ENCODE measurements around the gene BTN1A1. TPM values are rescaled to one million over a fixed set of nuclear protein-coding genes. Genes with fewer than 3 reads are reported as not detected.
"Not testable (repeated sequence)": the region's sequence is repeated elsewhere in the genome, so short reads cannot be mapped to it uniquely, and the experiment has no call there.

The BTN1A1 gene
- total and polyA plus RNA-seq, 2 donors: 0.16 TPM; not detected in 1

GRCh38 chr6:26544473-26544872 is 44.4 kb downstream of the BTN1A1 start:
- Histone ChIP-seq H3K4me3 (ENCODE audit: low read depth, low read length) (no peak overlapping the region), H3K4me1 (ENCODE audit: insufficient read depth) (no peaks in the 10 kb centered on the region), H3K27ac (ENCODE audit: low read depth) (no peak overlapping the region), H3K36me3 (ENCODE audit: insufficient read depth) (no peaks in the 10 kb centered on the region)
- no peak for DNase-seq (ENCODE audit: extremely low spot score)

- H3K36me3 ChIP-seq (ENCODE audit: insufficient read depth): no peaks in the 10 kb centered on the region
- 85% methylated on average over 6 of the region's 6 CpGs for WGBS
- no peak for DNase-seq (ENCODE audit: extremely low spot score)
- no peaks in the 10 kb centered on the region for H3K4me1 ChIP-seq (ENCODE audit: insufficient read depth)
- H3K27ac ChIP-seq (ENCODE audit: low read depth): no peak overlapping the region
- no peak overlapping the region for H3K4me3 ChIP-seq (ENCODE audit: low read depth, low read length)
Observed at GRCh38 chr6:26545627-26546026, 45.5 kb downstream of the BTN1A1 start.

GRCh38 chr6:26547363-26547762 is 47.3 kb downstream of the BTN1A1 start:
- WGBS: 95% methylated on average over 18 of the region's 18 CpGs
- not testable (repeated sequence) for DNase-seq (ENCODE audit: extremely low spot score); H3K4me1 ChIP-seq (ENCODE audit: insufficient read depth); H3K4me3 ChIP-seq (ENCODE audit: low read depth, low read length); H3K36me3 ChIP-seq (ENCODE audit: insufficient read depth); H3K27ac ChIP-seq (ENCODE audit: low read depth)

GRCh38 chr6:26550250-26550993 is 50.3 kb downstream of the BTN1A1 start:
- Histone ChIP-seq H3K4me1 (ENCODE audit: insufficient read depth) (no peaks in the 10 kb centered on the region), H3K27ac (ENCODE audit: low read depth) (no peak overlapping the region), H3K4me3 (ENCODE audit: low read depth, low read length) (peak overlapping the region; percentile 36), H3K36me3 (ENCODE audit: insufficient read depth) (no peaks in the 10 kb centered on the region)
- no peak for DNase-seq (ENCODE audit: extremely low spot score)
- WGBS: 5% methylated on average over 42 of the region's 42 CpGs

- no peak for DNase-seq (ENCODE audit: extremely low spot score)
- H3K36me3 ChIP-seq (ENCODE audit: insufficient read depth): no peaks in the 10 kb centered on the region
- no peaks in the 10 kb centered on the region for H3K4me1 ChIP-seq (ENCODE audit: insufficient read depth)
- H3K27ac ChIP-seq (ENCODE audit: low read depth): no peak overlapping the region
- WGBS: 87% methylated on average over 10 of the region's 10 CpGs
- H3K4me3 ChIP-seq (ENCODE audit: low read depth, low read length): no peak overlapping the region
Observed at GRCh38 chr6:26552205-26552604, 52.1 kb downstream of the BTN1A1 start.

- H3K4me3 ChIP-seq (ENCODE audit: low read depth, low read length): peak overlapping the region; percentile 31
- 50% methylated on average over 11 of the region's 11 CpGs for WGBS
- no peaks in the 10 kb centered on the region for H3K36me3 ChIP-seq (ENCODE audit: insufficient read depth)
- no peaks in the 10 kb centered on the region for H3K4me1 ChIP-seq (ENCODE audit: insufficient read depth)
- H3K27ac ChIP-seq (ENCODE audit: low read depth): no peak overlapping the region
- no peak for DNase-seq (ENCODE audit: extremely low spot score)
Observed at GRCh38 chr6:26552640-26553188, 52.6 kb downstream of the BTN1A1 start.

GRCh38 chr6:26553264-26553634 is 53.1 kb downstream of the BTN1A1 start:
- DNase-seq (ENCODE audit: extremely low spot score): no peak

GRCh38 chr6:26553635-26554446 is 53.7 kb downstream of the BTN1A1 start:
- H3K4me1 ChIP-seq (ENCODE audit: insufficient read depth): no peaks in the 10 kb centered on the region
- DNase-seq (ENCODE audit: extremely low spot score): no peak
- peak overlapping the region; percentile 31 for H3K4me3 ChIP-seq (ENCODE audit: low read depth, low read length)
- peak overlapping the region; percentile 35 for H3K27ac ChIP-seq (ENCODE audit: low read depth)
- no peaks in the 10 kb centered on the region for H3K36me3 ChIP-seq (ENCODE audit: insufficient read depth)
- under 1% methylated on average over 19 of the region's 19 CpGs for WGBS

More at GRCh38 chr6:26553264-26553634, 53.1 kb downstream of the BTN1A1 start:
- Histone ChIP-seq H3K4me3 (ENCODE audit: low read depth, low read length) (peak overlapping the region; percentile 31), H3K27ac (ENCODE audit: low read depth) (no peak overlapping the region), H3K4me1 (ENCODE audit: insufficient read depth) (no peaks in the 10 kb centered on the region), H3K36me3 (ENCODE audit: insufficient read depth) (no peaks in the 10 kb centered on the region)
- WGBS: under 1% methylated on average over 13 of the region's 13 CpGs

GRCh38 chr6:26554447-26554696 is 54.3 kb downstream of the BTN1A1 start:
- Histone ChIP-seq H3K4me3 (ENCODE audit: low read depth, low read length) (peak overlapping the region; percentile 31), H3K36me3 (ENCODE audit: insufficient read depth) (no peaks in the 10 kb centered on the region), H3K27ac (ENCODE audit: low read depth) (no peak overlapping the region), H3K4me1 (ENCODE audit: insufficient read depth) (no peaks in the 10 kb centered on the region)
- no peak for DNase-seq (ENCODE audit: extremely low spot score)
- WGBS: 6% methylated on average over 1 of the region's 1 CpG

- Histone ChIP-seq H3K36me3 (ENCODE audit: insufficient read depth) (no peaks in the 10 kb centered on the region), H3K27ac (ENCODE audit: low read depth) (no peak overlapping the region), H3K4me1 (ENCODE audit: insufficient read depth) (no peaks in the 10 kb centered on the region), H3K4me3 (ENCODE audit: low read depth, low read length) (peak overlapping the region; percentile 31)
- no peak for DNase-seq (ENCODE audit: extremely low spot score)
- WGBS: 8% methylated on average over 27 of the region's 27 CpGs
Observed at GRCh38 chr6:26554697-26555504, 54.8 kb downstream of the BTN1A1 start.

GRCh38 chr6:26555505-26556262 is 55.6 kb downstream of the BTN1A1 start:
- no peaks in the 10 kb centered on the region for H3K4me1 ChIP-seq (ENCODE audit: insufficient read depth)
- H3K27ac ChIP-seq (ENCODE audit: low read depth): no peak overlapping the region
- no peak for DNase-seq (ENCODE audit: extremely low spot score)
- H3K36me3 ChIP-seq (ENCODE audit: insufficient read depth): no peaks in the 10 kb centered on the region
- peak overlapping the region; percentile 31 for H3K4me3 ChIP-seq (ENCODE audit: low read depth, low read length)
- 43% methylated on average over 19 of the region's 19 CpGs for WGBS

- Histone ChIP-seq H3K4me1 (ENCODE audit: insufficient read depth) (no peaks in the 10 kb centered on the region), H3K36me3 (ENCODE audit: insufficient read depth) (no peaks in the 10 kb centered on the region), H3K4me3 (ENCODE audit: low read depth, low read length) (no peak overlapping the region), H3K27ac (ENCODE audit: low read depth) (no peak overlapping the region)
- WGBS: 34% methylated on average over 16 of the region's 16 CpGs
- no peak for DNase-seq (ENCODE audit: extremely low spot score)
Observed at GRCh38 chr6:26556263-26557070, 56.4 kb downstream of the BTN1A1 start.

Data from urinary bladder (tissue), 4 donors.